LNCAP (cell line): ENCODE data around the gene AHRR.

Experiments
- CTCF ChIP-seq: fragments of 450-650 bp; IDR thresholded peaks from 2 replicates; pipeline ENCODE4 v1.5.1; 2017; ENCODE audit warnings: mild to moderate bottlenecking

AHRR gene

GRCh38 chr5:368183-369084, 46.9 kb downstream of the AHRR start:
- no peak for TF ChIP-seq CTCF

DNA sequence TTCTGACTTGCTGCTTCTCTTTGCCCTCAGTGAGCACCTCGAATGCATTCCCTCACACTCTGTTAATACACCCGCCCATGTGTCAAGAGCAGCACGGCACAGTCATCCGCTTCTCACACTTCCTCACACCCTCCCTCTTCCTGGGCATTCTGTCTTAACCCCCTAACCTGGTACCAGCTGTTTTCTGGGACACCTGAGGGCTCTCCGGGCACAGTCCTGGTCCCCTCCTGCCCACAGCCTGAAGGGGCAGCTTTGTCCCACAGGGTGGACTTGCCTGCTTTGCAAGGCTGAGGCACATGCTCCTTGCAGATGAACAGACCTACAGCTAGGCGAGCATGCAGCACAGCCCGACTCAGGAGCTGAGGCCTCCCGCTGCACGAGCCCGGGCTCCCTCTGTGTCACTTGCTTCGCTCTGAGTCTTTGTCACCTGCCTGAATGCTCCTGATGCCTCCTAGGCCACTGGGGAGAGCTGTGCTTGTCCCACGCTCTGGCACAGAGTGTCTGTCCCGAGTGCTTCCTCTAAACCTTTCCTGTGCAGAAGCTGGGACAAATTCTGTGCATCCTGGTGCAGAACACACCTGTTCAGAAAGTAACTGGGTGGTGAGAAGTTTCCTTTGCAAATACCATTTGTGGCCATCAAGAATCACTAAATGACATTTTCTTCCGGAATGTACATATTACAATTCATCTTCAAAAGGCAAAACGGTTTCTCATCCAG, 47.8 kb downstream of the AHRR start:
- TF ChIP-seq CTCF: no peak

GRCh38 chr5:370311-370958, 48.9 kb downstream of the AHRR start:
- no peak for TF ChIP-seq CTCF

GRCh38 chr5:370959-371810, 49.7 kb downstream of the AHRR start:
- TF ChIP-seq CTCF: no peak

GRCh38 chr5:371811-372555, 50.5 kb downstream of the AHRR start:
- no peak for TF ChIP-seq CTCF

DNA sequence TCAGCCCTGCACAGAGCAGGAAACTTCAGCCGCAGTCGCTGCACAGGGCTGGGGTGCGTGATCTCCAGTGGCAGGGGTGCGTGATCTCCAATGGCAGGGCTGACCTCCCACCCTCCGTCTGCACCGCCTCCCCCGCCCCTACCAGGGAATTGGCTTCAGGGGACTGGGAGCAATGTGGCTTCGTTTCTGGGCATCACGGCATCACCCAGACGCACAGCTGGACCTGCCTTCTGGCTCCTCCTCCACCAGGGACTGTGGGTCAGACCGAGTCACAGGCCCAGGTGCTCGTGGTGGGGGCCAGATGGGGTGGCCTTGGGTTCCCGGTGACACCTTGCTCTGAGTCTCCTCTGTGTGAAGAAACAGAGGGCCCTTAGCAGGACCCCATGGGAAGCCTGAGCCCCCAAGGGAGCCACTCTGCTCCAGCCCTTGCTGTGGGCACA, 51.1 kb downstream of the AHRR start:
- no peak for TF ChIP-seq CTCF
